Testis (tissue), 2 donors: ENCODE data around the gene MAPKBP1.

Experiments
- CTCF ChIP-seq, 3 experiments: fragments of 450-650 bp in 2 of 3; fragments of 200-600 bp in 1 of 3; sonication (generic) in 1 of 3; IDR thresholded peaks; one replicate each; pipeline ENCODE4 v1.5.1; 2016 to 2019; ENCODE audit warnings: antibody characterized with exemption in 3 of 3, mild to moderate bottlenecking in 2 of 3, moderate library complexity in 1 of 3
- POLR2A ChIP-seq: fragments of 450-650 bp; IDR thresholded peaks from one replicate; pipeline ENCODE4 v1.6.1; 2017; ENCODE audit warnings: antibody characterized with exemption, mild to moderate bottlenecking, moderate library complexity

DNA sequence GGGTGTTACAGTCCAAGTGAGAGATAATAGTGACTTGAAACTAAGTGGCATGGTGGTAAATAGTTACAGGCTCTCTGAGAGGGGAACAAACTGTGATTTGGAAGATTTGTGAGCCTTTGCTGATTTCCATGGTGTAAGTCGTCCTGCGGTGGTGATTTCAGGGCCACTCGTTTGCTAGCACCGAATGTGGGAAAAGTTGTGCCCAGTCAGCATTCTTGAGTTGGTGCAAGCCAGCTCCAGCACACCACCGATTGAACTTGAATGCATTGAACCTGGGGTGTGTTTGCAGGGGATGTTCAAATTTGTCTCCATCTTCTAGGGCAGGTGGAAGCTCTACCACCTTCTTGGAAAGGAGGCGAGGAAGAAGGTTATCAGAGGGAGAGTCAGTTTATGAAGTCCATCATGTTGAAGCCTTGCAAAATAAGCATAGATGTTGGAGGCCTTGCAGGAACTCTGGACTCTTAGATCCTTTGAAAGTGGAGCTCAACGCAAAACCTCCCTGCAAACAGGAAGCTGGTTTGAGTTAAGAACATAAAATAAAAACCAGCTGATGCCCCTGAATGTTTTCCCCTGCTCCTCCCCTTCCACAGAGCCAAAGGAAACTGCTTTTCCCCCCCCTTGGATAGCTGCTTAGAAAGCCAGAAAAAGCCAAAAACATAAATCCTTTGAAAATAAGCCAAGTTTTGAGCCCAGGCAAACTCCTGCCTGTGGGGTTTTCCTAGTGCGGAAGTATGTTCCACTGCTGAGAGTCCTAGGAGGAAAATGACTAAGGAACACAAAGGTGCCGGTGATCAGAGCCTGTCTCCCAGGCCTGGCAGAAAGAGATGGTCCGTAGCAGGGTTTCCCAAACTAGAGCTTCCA, 21.9 kb downstream of the MAPKBP1 start:
- no peak for TF ChIP-seq POLR2A
- no peak for TF ChIP-seq CTCF (IDR thresholded peaks at IDR 0.05)
